OCI-LY1 (cell line): ENCODE data around the gene YJU2.
"Not testable (repeated sequence)": the region's sequence is repeated elsewhere in the genome, so short reads cannot be mapped to it uniquely, and the experiment has no call there.

ENCODE experiments used
- H2AFZ ChIP-seq: fragments of 200-600 bp; sonication (generic), shearing (Covaris generic); 2 replicates; pipeline ENCODE4 v1.6.0; 2014; ENCODE audit warnings: antibody characterized with exemption, mild to moderate bottlenecking, low read length
- H3F3A ChIP-seq: fragments of 200-600 bp; sonication (generic), shearing (Covaris generic); 2 replicates; pipeline ENCODE4 v1.6.0; 2014; ENCODE audit warnings: mild to moderate bottlenecking, antibody characterized with exemption, low read length, moderate library complexity; ENCODE audit not compliant: insufficient read depth
- H3K27ac ChIP-seq: fragments of 200-600 bp; sonication (generic); 2 replicates; pipeline ENCODE4 v1.5.1; 2014; ENCODE audit warnings: low read length, mixed run types, mild to moderate bottlenecking, low read depth; ENCODE audit not compliant: poor library complexity, severe bottlenecking
- H3K27me3 ChIP-seq: fragments of 200-600 bp; sonication (generic); 2 replicates; pipeline ENCODE4 v1.6.0; 2014; ENCODE audit warnings: antibody characterized with exemption, mild to moderate bottlenecking, low read length, moderate library complexity; ENCODE audit not compliant: insufficient read depth
- H3K36me3 ChIP-seq: fragments of 200-600 bp; sonication (generic); 2 replicates; pipeline ENCODE4 v1.6.1; 2014; ENCODE audit warnings: mild to moderate bottlenecking, antibody characterized with exemption, low read length, moderate library complexity, mixed read lengths; ENCODE audit not compliant: insufficient read depth
- H3K4me1 ChIP-seq: fragments of 200-600 bp; sonication (generic); 2 replicates; pipeline ENCODE4 v1.5.1; 2014; ENCODE audit warnings: mild to moderate bottlenecking, low read length, moderate library complexity; ENCODE audit not compliant: insufficient read depth, severe bottlenecking
- H3K4me2 ChIP-seq: fragments of 200-600 bp; sonication (generic), shearing (Covaris generic); 2 replicates; pipeline ENCODE4 v1.6.1; 2014; ENCODE audit warnings: low read length
- H3K4me3 ChIP-seq: fragments of 200-600 bp; sonication (generic); 2 replicates; pipeline ENCODE4 v1.5.1; 2014; ENCODE audit warnings: low read length, low read depth, mild to moderate bottlenecking, mixed read lengths; ENCODE audit not compliant: poor library complexity, severe bottlenecking
- H3K79me2 ChIP-seq: fragments of 200-600 bp; shearing (Covaris generic); 2 replicates; pipeline ENCODE4 v1.6.1; 2016; ENCODE audit warnings: mixed run types, low read length, mixed read lengths; ENCODE audit not compliant: insufficient read depth
- H3K9ac ChIP-seq: fragments of 200-600 bp; sonication (generic), shearing (Covaris generic); 2 replicates; pipeline ENCODE4 v1.6.1; 2014; ENCODE audit warnings: mild to moderate bottlenecking, low read length, mixed read lengths
- H3K9me2 ChIP-seq: fragments of 200-600 bp; sonication (generic), shearing (Covaris generic); 2 replicates; pipeline ENCODE4 v1.6.1; 2014; ENCODE audit warnings: low read depth, mild to moderate bottlenecking, low read length, mixed read lengths
- H3K9me3 ChIP-seq: fragments of 200-600 bp; shearing (Covaris generic); 2 replicates; pipeline ENCODE4 v1.6.1; 2014; ENCODE audit warnings: low read length, mixed read lengths
- H4K20me1 ChIP-seq: fragments of 200-600 bp; sonication (generic), shearing (Covaris generic); 2 replicates; pipeline ENCODE4 v1.6.0; 2016; ENCODE audit warnings: mild to moderate bottlenecking, low read length; ENCODE audit not compliant: insufficient read depth
- EZH2 ChIP-seq: fragments of 200-600 bp; sonication (generic), shearing (Covaris generic); IDR thresholded peaks from 2 replicates; pipeline ENCODE4 v1.8.0; 2017; ENCODE audit warnings: borderline replicate concordance, mixed run types, mild to moderate bottlenecking, antibody characterized with exemption, low read length, moderate library complexity, mixed read lengths
- TF ChIP-seq, protein P1 (sequence below): fragments of 200-600 bp; sonication (generic), shearing (Covaris generic); IDR thresholded peaks from 2 replicates; pipeline ENCODE4 v1.5.1; 2017; ENCODE audit warnings: mild to moderate bottlenecking, antibody characterized with exemption, low read length, moderate library complexity, mixed read lengths

The YJU2 gene

DNA sequence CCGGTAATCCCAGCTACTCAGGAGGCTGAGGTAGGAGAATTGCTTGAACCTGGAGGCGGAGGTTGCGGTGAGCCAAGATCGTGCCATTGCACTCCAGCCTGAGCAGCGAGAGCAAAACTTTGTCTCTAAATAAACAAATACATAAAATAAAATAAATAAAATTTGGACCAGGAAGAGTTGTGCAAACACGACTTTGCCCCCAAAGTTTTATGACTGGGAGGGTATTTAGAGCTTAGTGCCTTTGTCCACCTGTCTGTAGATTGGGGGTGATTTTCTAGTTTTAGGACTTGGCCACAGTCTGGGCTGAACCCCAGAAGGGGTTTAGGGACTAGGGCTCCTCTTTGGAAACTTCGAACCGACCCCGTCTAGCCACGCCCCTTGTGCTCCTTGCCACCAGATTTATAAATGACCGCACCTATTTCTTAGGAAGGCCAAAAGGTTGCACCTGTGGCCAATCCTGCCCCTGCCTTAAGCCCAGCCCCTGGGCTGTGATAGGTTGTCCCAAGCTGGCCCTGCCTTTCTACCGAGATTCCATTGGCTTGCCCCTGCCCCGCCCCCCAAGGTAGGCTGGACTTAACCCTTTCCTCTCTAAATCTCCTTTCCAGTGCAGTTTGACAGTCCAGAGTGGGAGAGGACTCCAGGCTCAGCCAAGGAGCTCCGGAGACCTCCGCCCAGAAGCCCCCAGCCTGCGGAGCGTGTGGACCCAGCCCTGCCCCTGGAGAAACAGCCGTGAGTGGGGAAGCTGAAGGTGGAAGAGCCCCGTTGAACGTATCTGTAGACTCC lies 37.5 kb downstream of the YJU2 start:
- no peaks in the 10 kb centered on the region for H3K9me3 ChIP-seq
- no peak overlapping the region for H3K27ac ChIP-seq
- H4K20me1 ChIP-seq: no peaks in the 10 kb centered on the region
- H3K36me3 ChIP-seq: no peaks in the 10 kb centered on the region
- H3K79me2 ChIP-seq: no peaks in the 10 kb centered on the region
- H3K4me1 ChIP-seq: no peaks in the 10 kb centered on the region
- H3K4me3 ChIP-seq: no peak overlapping the region
- no peaks in the 10 kb centered on the region for H3K27me3 ChIP-seq
- TF ChIP-seq EZH2: no peak
- TF ChIP-seq, protein P1, sequence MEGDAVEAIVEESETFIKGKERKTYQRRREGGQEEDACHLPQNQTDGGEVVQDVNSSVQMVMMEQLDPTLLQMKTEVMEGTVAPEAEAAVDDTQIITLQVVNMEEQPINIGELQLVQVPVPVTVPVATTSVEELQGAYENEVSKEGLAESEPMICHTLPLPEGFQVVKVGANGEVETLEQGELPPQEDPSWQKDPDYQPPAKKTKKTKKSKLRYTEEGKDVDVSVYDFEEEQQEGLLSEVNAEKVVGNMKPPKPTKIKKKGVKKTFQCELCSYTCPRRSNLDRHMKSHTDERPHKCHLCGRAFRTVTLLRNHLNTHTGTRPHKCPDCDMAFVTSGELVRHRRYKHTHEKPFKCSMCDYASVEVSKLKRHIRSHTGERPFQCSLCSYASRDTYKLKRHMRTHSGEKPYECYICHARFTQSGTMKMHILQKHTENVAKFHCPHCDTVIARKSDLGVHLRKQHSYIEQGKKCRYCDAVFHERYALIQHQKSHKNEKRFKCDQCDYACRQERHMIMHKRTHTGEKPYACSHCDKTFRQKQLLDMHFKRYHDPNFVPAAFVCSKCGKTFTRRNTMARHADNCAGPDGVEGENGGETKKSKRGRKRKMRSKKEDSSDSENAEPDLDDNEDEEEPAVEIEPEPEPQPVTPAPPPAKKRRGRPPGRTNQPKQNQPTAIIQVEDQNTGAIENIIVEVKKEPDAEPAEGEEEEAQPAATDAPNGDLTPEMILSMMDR: no peak
- no peak overlapping the region for H3K9ac ChIP-seq
- no peaks in the 10 kb centered on the region for H3F3A ChIP-seq
- no peak overlapping the region for H3K4me2 ChIP-seq
- no peaks in the 10 kb centered on the region for H3K9me2 ChIP-seq
- H2AFZ ChIP-seq: no peak overlapping the region

DNA sequence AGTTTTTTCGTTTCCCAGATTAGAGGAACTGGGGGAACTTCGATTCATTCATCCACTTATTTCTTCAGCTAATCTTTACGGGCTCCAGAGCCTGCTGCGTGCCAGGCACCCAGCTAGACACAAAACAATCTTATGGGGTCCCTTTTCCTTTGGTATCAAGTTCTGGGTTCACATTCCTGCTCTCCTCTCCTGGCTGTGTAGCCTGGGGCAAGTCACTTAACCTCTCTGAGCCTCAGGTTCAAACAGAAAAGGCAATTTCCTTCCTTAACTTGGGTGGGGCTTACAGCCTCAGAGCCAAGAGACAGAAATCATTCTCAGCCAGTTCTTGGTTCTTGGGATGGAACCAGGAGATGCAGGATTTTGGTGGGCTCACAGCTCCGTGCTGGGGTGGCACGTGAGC lies 38.1 kb downstream of the YJU2 start:
- no peaks in the 10 kb centered on the region for H3K27me3 ChIP-seq
- no peak overlapping the region for H2AFZ ChIP-seq
- H3K27ac ChIP-seq: no peak overlapping the region
- no peaks in the 10 kb centered on the region for H4K20me1 ChIP-seq
- H3F3A ChIP-seq: no peaks in the 10 kb centered on the region
- H3K79me2 ChIP-seq: no peaks in the 10 kb centered on the region
- H3K9ac ChIP-seq: no peak overlapping the region
- no peak overlapping the region for H3K4me3 ChIP-seq
- no peak for TF ChIP-seq EZH2
- TF ChIP-seq, protein P1: no peak
- H3K4me2 ChIP-seq: no peak overlapping the region
- no peaks in the 10 kb centered on the region for H3K36me3 ChIP-seq
- no peaks in the 10 kb centered on the region for H3K4me1 ChIP-seq
- no peaks in the 10 kb centered on the region for H3K9me3 ChIP-seq
- no peaks in the 10 kb centered on the region for H3K9me2 ChIP-seq

DNA sequence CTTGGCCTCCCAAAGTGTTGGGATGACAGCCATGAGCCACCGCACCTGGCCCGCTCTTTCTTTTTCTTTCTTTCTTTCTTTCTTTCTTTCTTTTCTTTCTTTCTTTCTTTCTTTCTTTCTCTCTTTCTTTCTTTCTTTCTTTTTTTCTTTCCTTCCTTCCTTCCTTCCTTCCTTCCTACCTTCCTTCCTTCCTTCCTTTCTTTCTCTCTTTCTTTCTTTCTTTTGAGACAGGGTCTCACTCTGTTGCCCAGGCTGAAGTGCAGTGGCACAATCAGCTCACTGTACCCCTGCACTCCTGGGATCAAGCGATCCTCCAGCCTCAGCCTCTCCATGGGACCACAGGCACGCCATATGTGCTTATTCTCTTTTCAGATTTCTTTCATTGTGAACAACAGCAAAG lies 39.3 kb downstream of the YJU2 start:
- not testable (repeated sequence) for H3K27me3 ChIP-seq, H4K20me1 ChIP-seq, H3K9me2 ChIP-seq, H3K4me3 ChIP-seq, H2AFZ ChIP-seq, H3K27ac ChIP-seq, H3K9me3 ChIP-seq, H3K4me1 ChIP-seq, H3K79me2 ChIP-seq, H3K9ac ChIP-seq, H3K4me2 ChIP-seq, H3K36me3 ChIP-seq, H3F3A ChIP-seq
